PC-3 (cell line): Measurements from ENCODE around the gene PTS.

Experiments
- CTCF ChIP-seq: fragments of 300-600 bp; sonication (generic); conservative IDR thresholded peaks from 2 replicates; pipeline ENCODE4 v1.5.1; 2017; ENCODE audit warnings: antibody characterized with exemption, low read depth, mild to moderate bottlenecking, low read length
- EZH2 ChIP-seq: fragments of 300-600 bp; sonication (generic); IDR thresholded peaks from one replicate; pipeline ENCODE4 v1.6.1; 2017; ENCODE audit warnings: antibody characterized with exemption, mild to moderate bottlenecking, low read length; ENCODE audit not compliant: unreplicated experiment
- EZH2phosphoT487 ChIP-seq: fragments of 300-600 bp; sonication (generic); IDR thresholded peaks from 2 replicates; pipeline ENCODE4 v1.6.1; 2018; ENCODE audit warnings: mild to moderate bottlenecking, antibody characterized with exemption, low read length, borderline replicate concordance

- TF ChIP-seq CTCF (no peak), EZH2 (no peak), EZH2phosphoT487 (no peak)
Measured at GRCh38 chr11:112227471-112227870, 1.2 kb downstream of the PTS start.
